ENCODE measurements around the gene ATF6.

The ATF6 gene

GRCh38 chr1:161766102-161766981 lies at the start of gene ATF6:
Gene ATF6 (plus strand): TSS chr1:161766320. CDS start chr1:161766361, 41 bp downstream.
- no peak for TF ChIP-seq CTCF (IDR thresholded peaks at IDR 0.05; ENCODE audit: borderline replicate concordance, insufficient read depth, low read depth, low read length)
- H3K4me3 ChIP-seq (ENCODE audit: low read depth, low read length) = peak within 1 kb of the TSS; percentile 81

DNA sequence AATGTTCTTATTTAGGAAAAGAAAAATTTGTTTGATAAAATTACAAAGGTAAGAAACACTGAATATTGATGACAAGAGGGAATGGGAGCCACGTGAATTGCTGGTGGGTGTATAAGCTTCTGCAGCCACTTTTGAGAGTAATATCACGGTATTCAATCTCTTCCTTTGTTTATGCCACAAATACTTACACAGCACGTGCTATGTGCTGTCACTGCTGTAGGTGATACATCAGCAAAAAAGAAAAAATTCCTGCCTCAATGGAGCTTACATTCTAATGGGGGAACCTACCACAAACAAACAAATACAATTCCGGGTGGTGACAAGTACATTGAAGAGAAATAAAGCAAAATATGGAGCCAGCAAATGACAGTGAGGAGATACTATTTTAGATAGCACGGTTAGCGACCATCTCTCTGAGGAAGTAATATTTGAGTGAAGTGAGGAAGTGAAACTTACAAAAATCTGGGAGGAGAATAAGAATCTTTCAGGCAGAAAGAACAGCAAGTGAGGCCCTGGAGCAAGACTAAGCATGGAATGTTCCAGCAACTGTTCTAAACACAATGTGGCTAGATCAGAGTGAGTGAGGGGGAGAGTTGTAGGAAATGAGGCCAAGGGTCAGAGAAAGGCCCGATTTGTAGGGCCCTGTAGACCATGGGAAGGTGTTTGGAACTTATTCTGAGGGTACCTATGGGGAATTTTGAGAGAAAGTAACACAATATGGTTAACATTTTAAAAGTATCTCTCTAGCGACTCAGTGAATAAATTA lies 47.4 kb upstream of the ATF6 start:
- TF ChIP-seq CTCF (IDR thresholded peaks at IDR 0.05; ENCODE audit: borderline replicate concordance, insufficient read depth, low read depth, low read length) = no peak
- no peak overlapping the region for H3K4me3 ChIP-seq (ENCODE audit: low read depth, low read length)

GRCh38 chr1:161719325-161719611 lies 46.9 kb upstream of the ATF6 start:
- no peak overlapping the region for H3K4me3 ChIP-seq (ENCODE audit: low read depth, low read length)
- no peak for TF ChIP-seq CTCF (IDR thresholded peaks at IDR 0.05; ENCODE audit: borderline replicate concordance, insufficient read depth, low read depth, low read length)

DNA sequence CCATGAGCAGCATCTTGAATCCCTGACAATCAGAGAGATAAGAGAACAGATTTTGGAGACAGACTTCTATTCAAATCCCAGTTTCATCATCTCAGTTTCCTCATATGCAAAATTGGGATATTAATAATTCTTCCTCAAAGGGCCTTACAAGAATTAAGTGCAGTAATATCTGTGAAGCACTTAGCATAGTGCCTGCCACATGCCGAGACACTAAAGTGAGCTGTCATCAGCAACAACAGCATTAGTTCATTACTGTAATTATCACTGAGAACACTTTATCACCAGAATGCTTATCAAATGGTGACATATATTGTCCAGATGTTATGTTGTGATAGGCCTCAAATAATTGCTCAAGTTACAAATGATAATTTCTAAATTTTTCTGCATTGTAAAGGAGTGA lies 45.7 kb upstream of the ATF6 start:
- H3K4me3 ChIP-seq (ENCODE audit: low read depth, low read length) = no peak overlapping the region
- no peak for TF ChIP-seq CTCF (IDR thresholded peaks at IDR 0.05; ENCODE audit: borderline replicate concordance, insufficient read depth, low read depth, low read length)

- no peak for TF ChIP-seq CTCF (IDR thresholded peaks at IDR 0.05; ENCODE audit: borderline replicate concordance, insufficient read depth, low read depth, low read length)
- H3K4me3 ChIP-seq (ENCODE audit: low read depth, low read length) = no peak within 1 kb of the TSS
Measured at GRCh38 chr1:161720956-161721737, 45.0 kb upstream of the ATF6 start, which contains the start of gene FCRLB. Gene FCRLB (plus strand): TSS chr1:161721544. CDS start chr1:161722673, 1,129 bp downstream.

- H3K4me3 ChIP-seq (ENCODE audit: low read depth, low read length) = no peak overlapping the region
- no peak for TF ChIP-seq CTCF (IDR thresholded peaks at IDR 0.05; ENCODE audit: borderline replicate concordance, insufficient read depth, low read depth, low read length)
Measured at GRCh38 chr1:161721738-161722343, 44.3 kb upstream of the ATF6 start.
